NCI-H1092 treated with DMSO at 0.1 percent for 48 hours (cell line): ENCODE results near the gene SYN1.
A peak's percentile ranks its signal among the peaks of the same experiment; 100 is the strongest.

Experiments used
- DNase-seq: peaks from one replicate; lab custom pipeline; 2025; lab: John Stamatoyannopoulos, UW

SYN1 gene

GRCh38 chrX:47595716-47596251 is 23.9 kb downstream of the SYN1 start:
- peak; percentile 9 for DNase-seq

GRCh38 chrX:47593522-47593921 is 26.1 kb downstream of the SYN1 start:
- DNase-seq, result no peak

DNA sequence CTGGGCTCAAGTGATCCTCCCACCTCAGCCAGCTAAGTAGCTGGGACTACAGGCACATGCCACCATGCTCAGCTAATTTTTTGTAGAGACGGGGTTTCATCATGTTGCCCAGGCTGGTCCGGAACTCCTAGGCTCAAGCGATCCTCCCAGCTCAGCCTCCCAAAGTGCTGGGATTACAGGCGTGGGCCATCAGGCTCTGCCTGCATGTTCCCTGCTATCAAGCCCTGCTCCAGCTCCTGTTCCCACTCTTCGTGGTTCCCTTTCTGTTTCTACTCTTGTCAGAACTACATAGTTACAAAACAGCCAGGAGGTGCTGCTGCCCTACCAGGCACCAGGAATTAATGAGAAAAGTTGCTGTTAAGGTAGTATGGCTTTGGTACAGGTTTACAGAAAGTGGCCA is 28.7 kb downstream of the SYN1 start:
- no peak for DNase-seq

DNA sequence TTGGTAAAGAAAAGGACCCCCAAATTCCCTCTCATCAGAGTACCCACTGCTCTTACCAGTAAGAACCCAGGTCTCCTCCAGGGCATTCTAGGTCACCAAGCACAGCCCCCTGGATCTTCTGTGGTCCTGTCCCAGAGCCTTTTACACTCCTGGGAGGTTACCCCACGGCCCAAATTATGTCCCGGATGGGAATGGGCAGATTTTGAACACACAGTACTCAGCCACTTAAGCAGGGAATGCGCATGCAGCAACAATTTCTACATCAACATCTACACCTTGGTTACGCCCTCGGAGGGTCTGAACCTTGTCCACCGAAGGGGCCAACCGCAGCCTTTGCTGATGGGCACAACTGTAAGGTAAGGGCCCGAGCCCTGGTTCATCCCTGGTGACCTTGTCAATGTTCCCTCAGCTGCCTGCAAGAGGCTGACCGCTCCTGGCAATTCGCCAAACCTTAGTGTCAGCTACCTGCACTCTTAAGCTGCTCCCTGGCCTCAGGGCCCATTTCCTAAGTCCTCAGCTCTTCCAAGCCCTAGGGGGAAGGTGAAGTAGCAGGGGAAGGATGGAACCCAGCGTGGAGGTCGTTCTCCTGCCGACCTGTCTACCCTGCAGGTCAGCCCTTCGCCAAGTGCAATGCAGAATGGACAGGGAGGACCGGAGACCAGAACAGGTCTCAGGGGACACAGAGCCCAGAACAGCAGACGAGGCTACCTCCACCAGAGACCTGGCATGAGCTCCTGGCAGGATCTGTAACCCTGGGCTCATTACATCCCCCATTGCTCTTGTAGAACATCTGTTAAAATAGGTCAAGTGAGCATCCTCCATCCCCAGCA is 31.5 kb downstream of the SYN1 start:
- DNase-seq, result no peak

GRCh38 chrX:47587091-47587891 is 32.4 kb downstream of the SYN1 start:
- no peak for DNase-seq

- DNase-seq, result no peak
Observed at GRCh38 chrX:47586043-47586787, 33.4 kb downstream of the SYN1 start.

GRCh38 chrX:47585273-47585672 is 34.4 kb downstream of the SYN1 start:
- DNase-seq, result no peak

- DNase-seq, result no peak
Observed at GRCh38 chrX:47584714-47585113, 34.9 kb downstream of the SYN1 start.

DNA sequence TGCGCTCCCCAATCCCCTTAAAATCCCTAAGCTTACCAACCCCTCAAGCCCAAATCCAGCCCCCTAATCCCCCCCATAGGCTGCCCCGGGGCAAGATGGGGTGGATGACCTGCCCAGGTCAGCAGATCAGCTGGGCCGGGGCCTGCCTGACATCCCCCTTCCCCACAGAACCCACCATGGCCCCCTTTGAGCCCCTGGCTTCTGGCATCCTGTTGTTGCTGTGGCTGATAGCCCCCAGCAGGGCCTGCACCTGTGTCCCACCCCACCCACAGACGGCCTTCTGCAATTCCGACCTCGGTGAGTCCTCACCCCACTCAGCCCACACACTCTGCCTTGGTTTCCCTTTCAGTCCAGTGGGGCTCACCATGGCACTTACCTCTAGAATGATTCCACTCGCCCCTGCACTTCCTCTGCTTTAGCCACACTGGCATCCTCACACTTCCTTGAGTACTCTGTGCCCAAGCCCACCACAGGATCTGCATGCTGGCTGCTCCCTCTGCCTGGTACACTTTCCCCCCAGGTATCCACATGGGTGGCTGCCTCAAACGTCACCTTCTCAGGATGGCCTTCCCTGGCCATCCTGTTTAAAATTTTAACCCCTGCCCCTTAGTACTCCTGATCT is 36.3 kb downstream of the SYN1 start:
- no peak for DNase-seq

DNA sequence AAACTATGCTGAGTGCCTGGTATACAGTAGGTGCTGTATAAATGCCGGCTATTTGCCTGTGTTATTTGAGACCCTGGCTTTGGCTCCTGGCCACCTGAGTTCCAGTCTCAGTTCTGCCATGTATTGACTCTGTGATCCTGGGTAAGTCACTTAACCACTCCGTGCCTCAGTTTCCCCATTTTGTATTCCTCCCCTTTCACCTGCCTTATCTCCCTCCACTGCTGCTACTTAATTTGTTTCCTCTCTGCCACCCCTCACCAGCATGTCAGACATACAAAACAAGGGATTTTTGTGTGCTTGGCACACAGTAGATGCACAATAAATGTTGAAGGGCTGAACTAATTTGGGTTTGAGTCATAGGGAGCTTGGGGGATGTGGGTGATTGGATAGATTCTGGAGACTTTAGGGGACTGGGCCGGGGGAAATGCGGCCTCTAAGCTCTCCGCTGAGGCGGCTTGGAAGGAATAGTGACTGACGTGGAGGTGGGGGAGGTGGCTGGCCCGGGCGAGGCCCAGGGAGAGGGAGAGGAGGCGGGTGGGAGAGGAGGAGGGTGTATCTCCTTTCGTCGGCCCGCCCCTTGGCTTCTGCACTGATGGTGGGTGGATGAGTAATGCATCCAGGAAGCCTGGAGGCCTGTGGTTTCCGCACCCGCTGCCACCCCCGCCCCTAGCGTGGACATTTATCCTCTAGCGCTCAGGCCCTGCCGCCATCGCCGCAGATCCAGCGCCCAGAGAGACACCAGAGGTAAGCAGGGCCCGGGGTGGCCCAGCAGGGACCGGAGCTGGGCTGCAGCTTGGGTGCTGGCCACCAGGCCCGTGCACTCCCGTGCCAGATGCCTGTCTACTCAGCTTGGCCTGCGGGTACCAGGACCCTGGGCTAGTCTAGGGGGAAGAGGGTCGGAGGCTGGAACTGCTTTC is 37.7 kb downstream of the SYN1 start, which contains the start of gene TIMP1:
Gene TIMP1, plus strand, starts transcription at position 706 of the 917 bp plus-strand sequence. CDS start 980 bp downstream, outside the sequence.
- no peak for DNase-seq

- DNase-seq, result no peak
Observed at GRCh38 chrX:47579537-47579936, 40.1 kb downstream of the SYN1 start.

- no peak for DNase-seq
Observed at GRCh38 chrX:47578692-47579091, 41.0 kb downstream of the SYN1 start.

DNA sequence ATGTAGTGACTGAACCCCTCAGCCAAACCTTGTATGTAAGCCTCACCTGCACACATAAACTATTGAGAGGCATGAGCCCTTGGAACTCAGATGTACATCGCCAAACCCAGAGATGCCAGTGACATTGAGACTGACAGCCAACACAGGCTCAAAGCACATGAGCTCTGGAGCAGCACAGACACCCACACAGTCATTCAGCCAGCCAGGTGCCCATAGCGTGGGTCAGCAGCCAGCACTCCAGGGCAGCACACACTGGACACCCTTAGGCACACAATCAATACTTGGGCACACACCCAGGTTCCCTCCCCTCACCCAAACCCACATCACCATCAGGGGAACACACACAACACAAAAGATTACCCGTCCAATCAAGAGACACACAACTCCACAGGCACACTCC is 41.8 kb downstream of the SYN1 start:
- no peak for DNase-seq

DNA sequence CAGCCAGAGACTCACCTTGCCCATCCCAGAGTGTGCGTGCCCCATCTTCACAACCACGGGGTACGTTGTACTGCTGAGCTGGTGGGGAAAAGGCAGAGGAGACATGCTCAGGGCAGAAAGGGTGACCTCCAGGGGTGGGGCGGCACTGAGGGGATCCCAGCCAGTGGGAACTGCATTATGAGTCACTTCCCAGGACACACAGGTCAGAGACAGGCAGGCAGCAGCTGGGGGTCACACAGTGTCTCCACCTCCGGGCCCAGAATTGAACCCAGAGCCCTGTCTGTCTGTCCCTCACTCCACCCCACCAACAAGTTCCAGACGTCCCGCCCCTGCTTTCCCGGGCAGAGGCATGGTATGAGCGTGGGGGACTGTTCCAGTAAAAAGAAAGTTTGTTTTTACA is 42.2 kb downstream of the SYN1 start:
- no peak for DNase-seq

GRCh38 chrX:47576021-47576898 is 43.4 kb downstream of the SYN1 start:
- no peak for DNase-seq

GRCh38 chrX:47574547-47575301 is 44.9 kb downstream of the SYN1 start:
- no peak for DNase-seq

DNA sequence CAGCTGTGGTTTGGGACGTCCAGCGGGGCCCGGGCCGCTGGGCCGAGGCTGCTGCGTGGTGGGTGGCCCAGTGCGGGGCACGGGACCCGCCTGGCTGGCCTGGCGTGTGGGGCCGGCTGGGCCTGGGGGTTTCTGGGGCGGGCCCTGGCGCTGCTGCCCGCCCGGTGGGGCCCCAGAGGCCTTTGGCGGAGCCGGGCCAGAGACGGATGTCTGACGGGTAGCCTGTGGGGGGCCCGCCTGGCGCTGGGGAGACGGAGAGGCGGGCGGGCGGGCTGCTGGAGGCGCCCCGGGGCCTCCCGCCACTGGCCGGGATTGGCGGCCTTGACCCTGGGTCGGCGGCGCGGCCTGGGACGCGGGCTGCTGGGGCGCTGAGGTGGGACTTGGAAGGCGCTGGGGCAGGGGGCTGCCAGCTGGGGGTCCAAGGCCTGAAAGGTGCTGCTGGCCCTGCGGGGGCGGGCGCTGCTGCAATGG is 45.5 kb downstream of the SYN1 start:
- no peak for DNase-seq

DNA sequence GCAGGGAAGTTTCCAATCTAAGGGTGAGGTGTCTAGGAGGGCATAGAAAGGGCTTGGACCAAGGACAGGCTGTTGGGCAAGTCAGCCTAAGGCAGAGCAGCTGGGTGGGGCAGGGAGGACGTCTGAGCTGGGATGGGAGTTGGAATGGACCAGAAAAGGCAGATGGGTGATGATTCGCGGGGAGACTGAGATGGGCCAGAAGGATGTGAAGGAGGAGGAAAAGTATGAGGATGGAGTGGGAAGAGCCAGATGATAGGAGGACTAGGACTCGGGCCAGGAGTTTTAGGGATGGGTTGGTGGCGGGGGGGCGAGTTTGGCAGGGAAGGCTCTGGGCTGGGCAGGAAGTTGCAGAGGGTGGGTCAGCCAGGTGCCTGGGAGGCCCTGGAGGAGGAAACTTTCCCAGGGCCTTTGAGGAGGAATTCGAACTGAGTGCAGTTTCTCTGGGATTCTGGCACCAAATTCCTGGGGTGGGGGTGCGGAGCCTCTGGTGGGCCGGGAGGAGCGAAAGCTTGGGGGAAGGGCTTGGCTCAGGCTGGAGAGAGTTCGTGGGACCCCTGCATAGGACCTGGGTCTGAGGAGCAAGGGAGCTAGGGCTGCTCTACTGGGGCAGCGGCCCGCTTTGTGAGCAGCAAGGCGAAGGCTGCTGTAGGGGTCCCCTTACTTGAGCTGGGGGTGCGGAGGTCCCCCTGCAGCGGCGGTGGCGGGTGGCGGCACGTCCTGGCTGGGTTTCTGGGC is 46.1 kb downstream of the SYN1 start:
- no peak for DNase-seq
